IPS-18c (cell line): ENCODE results near the gene OR51V1.

ENCODE experiments used
- H3K4me3 ChIP-seq: 2 replicates; pipeline ENCODE4 v1.7.0; 2013; ENCODE audit warnings: low read depth, mild to moderate bottlenecking, low read length, moderate library complexity; ENCODE audit not compliant: insufficient read depth
- H3K9me3 ChIP-seq: one replicate; pipeline ENCODE4 v1.6.1; 2013; ENCODE audit warnings: mild to moderate bottlenecking, low read length, moderate library complexity; ENCODE audit not compliant: control insufficient read depth, insufficient read depth

Gene OR51V1

GRCh38 chr11:5234381-5234834 lies 33.9 kb upstream of the OR51V1 start, which contains the start of gene HBD:
HBD (minus strand) TSS chr11:5234483; CDS start chr11:5234433, 50 bp downstream.
- Histone ChIP-seq H3K9me3 (no peaks in the 10 kb centered on the region), H3K4me3 (no peak within 1 kb of the TSS)

GRCh38 chr11:5233307-5233706 lies 32.8 kb upstream of the OR51V1 start:
- no peak overlapping the region for H3K4me3 ChIP-seq

GRCh38 chr11:5232821-5233220 lies 32.3 kb upstream of the OR51V1 start:
- H3K9me3 ChIP-seq = peaks cover 2% of the 10 kb centered on the region
- no peak overlapping the region for H3K4me3 ChIP-seq

More at GRCh38 chr11:5233307-5233706, 32.8 kb upstream of the OR51V1 start:
- H3K9me3 ChIP-seq = no peaks in the 10 kb centered on the region

DNA sequence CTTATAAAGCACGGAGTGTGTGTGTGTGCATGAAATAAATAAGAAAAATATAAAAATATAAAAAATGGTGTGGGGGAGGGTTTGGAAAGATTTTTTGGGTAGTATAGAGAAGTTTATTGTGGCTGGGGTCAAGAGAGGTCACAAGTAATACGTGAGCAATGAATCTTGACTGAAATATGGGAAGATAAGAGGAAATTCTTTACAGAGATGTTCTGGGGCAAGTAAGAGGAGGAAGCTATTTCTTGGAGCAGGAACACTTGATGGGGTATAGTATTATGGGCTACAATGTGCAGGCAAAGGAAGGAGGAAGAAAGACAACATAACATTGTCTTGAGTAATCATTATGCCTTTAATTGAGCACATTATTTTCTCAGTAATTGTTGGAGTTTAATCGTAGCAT lies 31.7 kb upstream of the OR51V1 start:
- Histone ChIP-seq H3K4me3 (no peak overlapping the region), H3K9me3 (peaks cover 2% of the 10 kb centered on the region)

GRCh38 chr11:5231111-5231510 lies 30.6 kb upstream of the OR51V1 start:
- H3K4me3 ChIP-seq = no peak overlapping the region
- peaks cover 2% of the 10 kb centered on the region for H3K9me3 ChIP-seq

- H3K4me3 ChIP-seq = no peak overlapping the region
- H3K9me3 ChIP-seq = peaks cover 2% of the 10 kb centered on the region
These were observed 29.8 kb upstream of the OR51V1 start for GRCh38 chr11:5230266-5230665.

- Histone ChIP-seq H3K4me3 (no peak overlapping the region), H3K9me3 (peaks cover 2% of the 10 kb centered on the region)
These were observed 29.3 kb upstream of the OR51V1 start for GRCh38 chr11:5229796-5230195.

GRCh38 chr11:5229356-5229755 lies 28.9 kb upstream of the OR51V1 start:
- Histone ChIP-seq H3K9me3 (peaks cover 2% of the 10 kb centered on the region), H3K4me3 (no peak overlapping the region)

- Histone ChIP-seq H3K9me3 (peaks cover 2% of the 10 kb centered on the region), H3K4me3 (no peak overlapping the region)
These were observed 27.6 kb upstream of the OR51V1 start for GRCh38 chr11:5228124-5228523.

DNA sequence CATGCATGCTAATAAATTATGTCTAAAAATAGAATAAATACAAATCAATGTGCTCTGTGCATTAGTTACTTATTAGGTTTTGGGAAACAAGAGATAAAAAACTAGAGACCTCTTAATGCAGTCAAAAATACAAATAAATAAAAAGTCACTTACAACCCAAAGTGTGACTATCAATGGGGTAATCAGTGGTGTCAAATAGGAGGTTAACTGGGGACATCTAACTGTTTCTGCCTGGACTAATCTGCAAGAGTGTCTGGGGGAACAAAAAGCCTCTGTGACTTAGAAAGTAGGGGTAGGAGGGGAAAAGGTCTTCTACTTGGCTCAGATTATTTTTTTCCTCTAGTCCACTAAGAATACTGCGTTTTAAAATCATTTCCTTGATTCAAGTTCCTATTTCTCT lies 27.2 kb upstream of the OR51V1 start:
- H3K9me3 ChIP-seq = peaks cover 2% of the 10 kb centered on the region
- no peak overlapping the region for H3K4me3 ChIP-seq

- Histone ChIP-seq H3K9me3 (peaks cover 2% of the 10 kb centered on the region), H3K4me3 (no peak within 1 kb of the TSS)
These were observed 26.3 kb upstream of the OR51V1 start, which contains the start of gene HBB for GRCh38 chr11:5226732-5227310. HBB (minus strand) TSS chr11:5227071; CDS start chr11:5227021, 50 bp downstream.

DNA sequence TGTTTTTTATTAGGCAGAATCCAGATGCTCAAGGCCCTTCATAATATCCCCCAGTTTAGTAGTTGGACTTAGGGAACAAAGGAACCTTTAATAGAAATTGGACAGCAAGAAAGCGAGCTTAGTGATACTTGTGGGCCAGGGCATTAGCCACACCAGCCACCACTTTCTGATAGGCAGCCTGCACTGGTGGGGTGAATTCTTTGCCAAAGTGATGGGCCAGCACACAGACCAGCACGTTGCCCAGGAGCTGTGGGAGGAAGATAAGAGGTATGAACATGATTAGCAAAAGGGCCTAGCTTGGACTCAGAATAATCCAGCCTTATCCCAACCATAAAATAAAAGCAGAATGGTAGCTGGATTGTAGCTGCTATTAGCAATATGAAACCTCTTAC lies 25.0 kb upstream of the OR51V1 start:
- Histone ChIP-seq H3K4me3 (no peak overlapping the region), H3K9me3 (peaks cover 2% of the 10 kb centered on the region)

- Histone ChIP-seq H3K9me3 (peaks cover 2% of the 10 kb centered on the region), H3K4me3 (no peak overlapping the region)
These were observed 24.3 kb upstream of the OR51V1 start for GRCh38 chr11:5224538-5225479.

GRCh38 chr11:5223686-5224085 lies 23.2 kb upstream of the OR51V1 start:
- Histone ChIP-seq H3K4me3 (no peak overlapping the region), H3K9me3 (peaks cover 2% of the 10 kb centered on the region)

GRCh38 chr11:5223146-5223545 lies 22.7 kb upstream of the OR51V1 start:
- peaks cover 2% of the 10 kb centered on the region for H3K9me3 ChIP-seq
- no peak overlapping the region for H3K4me3 ChIP-seq

DNA sequence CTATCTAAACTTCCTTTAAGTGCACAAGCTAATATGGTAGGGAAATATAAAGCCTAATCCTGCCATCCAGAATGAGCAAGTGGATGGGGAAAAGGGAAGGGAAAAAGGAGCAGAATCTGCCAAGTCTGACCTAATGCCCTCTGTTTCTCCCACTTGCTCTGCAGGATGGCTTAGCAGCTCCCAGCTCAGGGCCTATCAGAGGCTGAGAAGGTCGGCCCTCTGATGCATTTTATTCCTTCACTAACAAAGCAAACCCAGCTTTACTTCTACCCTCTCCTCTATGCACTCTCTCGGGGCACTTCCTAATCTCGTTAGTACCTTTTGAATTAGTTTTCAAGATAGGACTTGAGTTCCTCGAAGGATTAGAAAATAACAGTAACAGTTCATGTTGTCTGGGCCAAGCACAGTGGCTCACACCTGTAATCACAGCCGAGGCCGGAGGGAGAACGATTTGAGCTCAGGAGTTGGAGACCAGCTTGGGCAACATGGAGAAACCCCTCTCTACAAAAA lies 9.9 kb upstream of the OR51V1 start:
- Histone ChIP-seq H3K9me3 (no peaks in the 10 kb centered on the region), H3K4me3 (no peak overlapping the region)

- no peak overlapping the region for H3K4me3 ChIP-seq
- H3K9me3 ChIP-seq = no peaks in the 10 kb centered on the region
These were observed 4.3 kb upstream of the OR51V1 start for GRCh38 chr11:5204787-5205186.

DNA sequence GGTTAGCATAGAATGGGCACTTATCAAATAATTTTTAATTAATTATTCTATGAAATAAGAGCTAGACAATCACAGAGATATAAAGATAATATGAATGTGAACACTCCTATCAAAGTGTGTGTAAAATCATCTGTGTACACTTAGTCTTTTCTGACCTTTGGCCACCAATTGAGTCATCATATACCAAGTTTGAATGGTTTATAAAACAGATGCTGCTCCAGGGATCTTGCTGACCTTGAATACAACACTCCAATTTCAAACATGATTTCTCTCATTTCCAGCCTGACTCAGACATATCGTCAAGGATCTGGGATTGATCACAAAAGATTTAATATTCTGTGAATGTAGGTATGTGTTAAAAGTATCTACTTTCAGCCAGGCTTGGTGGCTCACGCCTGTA lies 2.9 kb upstream of the OR51V1 start:
- H3K9me3 ChIP-seq = no peaks in the 10 kb centered on the region
- no peak overlapping the region for H3K4me3 ChIP-seq
